ENCODE data around the gene PIK3C2G. TPM values are rescaled to one million over a fixed set of nuclear protein-coding genes. Genes with fewer than 3 reads are reported as not detected.

Gene PIK3C2G
- total and polyA plus RNA-seq, 10 of the 15 experiments (the other 5 are each of a cell fraction or from before 2014, with no cell fraction given) = not detected

- ChIA-PET CTCF (no interaction called here), RAD21 (ENCODE audit: unreplicated experiment) (no interaction called here), POLR2A (no interaction called here), SMC1A (ENCODE audit: uncharacterized antibody, unreplicated experiment) (no interaction called here)
- no peaks in the 10 kb centered on the region for H3K36me3 ChIP-seq (ENCODE audit: control insufficient read depth in 2 of 2, insufficient read depth in 2 of 2, low read length in 1 of 2)
- H3K4me1 ChIP-seq (ENCODE audit: control insufficient read depth, insufficient read depth, low read length) = no peaks in the 10 kb centered on the region
- in situ Hi-C loops (cut with MboI) = no loop called here
- no peak for FAIRE-seq
- WGBS (ENCODE audit: insufficient coverage, insufficient replicate concordance, low lambda C conversion rate, missing lambda C conversion rate) = 51% methylated on average over 4 of the region's 4 CpGs
- H3K9me3 ChIP-seq (replicated peaks; ENCODE audit: control insufficient read depth, insufficient read depth, low read length) = no peaks in the 10 kb centered on the region
- ATAC-seq = peak; percentile 74
- no peak overlapping the region for H3K4me3 ChIP-seq
- no peak for DNase-seq (ENCODE audit: low read depth, low spot score)
- no peaks in the 10 kb centered on the region for H3K79me2 ChIP-seq (ENCODE audit: control insufficient read depth, insufficient read depth, low read length)
- H3K27me3 ChIP-seq (replicated peaks in 1 of 2; ENCODE audit: control insufficient read depth in 2 of 2, insufficient read depth in 2 of 2, low read length in 1 of 2) = no peaks in the 10 kb centered on the region
- H3K9ac ChIP-seq (ENCODE audit: control insufficient read depth, insufficient read depth, low read length) = no peak overlapping the region
- intact Hi-C loops (cut with micrococcal nuclease; ENCODE audit: unreplicated experiment) = no loop called here
- no peak overlapping the region for H3K27ac ChIP-seq (ENCODE audit: control insufficient read depth, insufficient read depth)
- H2AFZ ChIP-seq (ENCODE audit: control insufficient read depth, low read depth, low read length) = no peak overlapping the region
- no peaks in the 10 kb centered on the region for H4K20me1 ChIP-seq (ENCODE audit: control insufficient read depth, insufficient read depth)
- no peak overlapping the region for H3K4me2 ChIP-seq (ENCODE audit: control insufficient read depth, insufficient read depth)
- no TSS peak for BruUV-seq (replicated peaks)
- TF ChIP-seq, protein P1, sequence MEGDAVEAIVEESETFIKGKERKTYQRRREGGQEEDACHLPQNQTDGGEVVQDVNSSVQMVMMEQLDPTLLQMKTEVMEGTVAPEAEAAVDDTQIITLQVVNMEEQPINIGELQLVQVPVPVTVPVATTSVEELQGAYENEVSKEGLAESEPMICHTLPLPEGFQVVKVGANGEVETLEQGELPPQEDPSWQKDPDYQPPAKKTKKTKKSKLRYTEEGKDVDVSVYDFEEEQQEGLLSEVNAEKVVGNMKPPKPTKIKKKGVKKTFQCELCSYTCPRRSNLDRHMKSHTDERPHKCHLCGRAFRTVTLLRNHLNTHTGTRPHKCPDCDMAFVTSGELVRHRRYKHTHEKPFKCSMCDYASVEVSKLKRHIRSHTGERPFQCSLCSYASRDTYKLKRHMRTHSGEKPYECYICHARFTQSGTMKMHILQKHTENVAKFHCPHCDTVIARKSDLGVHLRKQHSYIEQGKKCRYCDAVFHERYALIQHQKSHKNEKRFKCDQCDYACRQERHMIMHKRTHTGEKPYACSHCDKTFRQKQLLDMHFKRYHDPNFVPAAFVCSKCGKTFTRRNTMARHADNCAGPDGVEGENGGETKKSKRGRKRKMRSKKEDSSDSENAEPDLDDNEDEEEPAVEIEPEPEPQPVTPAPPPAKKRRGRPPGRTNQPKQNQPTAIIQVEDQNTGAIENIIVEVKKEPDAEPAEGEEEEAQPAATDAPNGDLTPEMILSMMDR (IDR thresholded peaks at IDR 0.05 in 2 of 3, conservative IDR thresholded peaks at IDR 0.05 in 1 of 3; ENCODE audit: control insufficient read depth in 2 of 3, extremely low read depth in 1 of 3, insufficient read depth in 1 of 3, low read depth in 3 of 3, low read length in 3 of 3) = no peak
- TF ChIP-seq TCF7 (IDR thresholded peaks at IDR 0.05; ENCODE audit: borderline replicate concordance) (no peak), MYC (IDR thresholded peaks at IDR 0.05; ENCODE audit: insufficient read depth, insufficient read length, insufficient replicate concordance, low read length, severe bottlenecking) (no peak), SIN3A (IDR thresholded peaks at IDR 0.05; ENCODE audit: low read depth, low read length) (no peak), HSF1 (IDR thresholded peaks at IDR 0.05; ENCODE audit: low read depth, low read length) (no peak), BCL3 (IDR thresholded peaks at IDR 0.05; ENCODE audit: borderline replicate concordance, insufficient read depth, low read depth, low read length, poor library complexity, severe bottlenecking) (no peak), FOXK2 (IDR thresholded peaks at IDR 0.05) (no peak), CEBPB (IDR thresholded peaks at IDR 0.05; ENCODE audit: borderline replicate concordance in 1 of 2, low read depth in 2 of 2, low read length in 2 of 2) (no peak), RELB (IDR thresholded peaks at IDR 0.05; ENCODE audit: low read depth) (no peak), YBX1 (IDR thresholded peaks at IDR 0.05) (no peak), EZH2 (IDR thresholded peaks at IDR 0.05; ENCODE audit: borderline replicate concordance, control insufficient read depth, low read depth, low read length) (no peak), IRF5 (IDR thresholded peaks at IDR 0.05; ENCODE audit: borderline replicate concordance) (no peak), BMI1 (IDR thresholded peaks at IDR 0.05; ENCODE audit: borderline replicate concordance) (no peak), BRCA1 (IDR thresholded peaks at IDR 0.05; ENCODE audit: low read depth, low read length) (no peak), POLR2A (IDR thresholded peaks at IDR 0.05; ENCODE audit: low read depth, low read length) (no peak)
- TF ChIP-seq, protein P2, sequence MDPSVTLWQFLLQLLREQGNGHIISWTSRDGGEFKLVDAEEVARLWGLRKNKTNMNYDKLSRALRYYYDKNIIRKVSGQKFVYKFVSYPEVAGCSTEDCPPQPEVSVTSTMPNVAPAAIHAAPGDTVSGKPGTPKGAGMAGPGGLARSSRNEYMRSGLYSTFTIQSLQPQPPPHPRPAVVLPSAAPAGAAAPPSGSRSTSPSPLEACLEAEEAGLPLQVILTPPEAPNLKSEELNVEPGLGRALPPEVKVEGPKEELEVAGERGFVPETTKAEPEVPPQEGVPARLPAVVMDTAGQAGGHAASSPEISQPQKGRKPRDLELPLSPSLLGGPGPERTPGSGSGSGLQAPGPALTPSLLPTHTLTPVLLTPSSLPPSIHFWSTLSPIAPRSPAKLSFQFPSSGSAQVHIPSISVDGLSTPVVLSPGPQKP (IDR thresholded peaks at IDR 0.05; ENCODE audit: low read depth, low read length) = no peak
Observed at GRCh38 chr12:18570543-18570942, 309.2 kb downstream of the PIK3C2G start.

Measured in GM12878 (cell line).